Measurements from ENCODE around the gene SLC6A14.

SLC6A14 gene

GRCh38 chrX:116436358-116436816, at the start of gene SLC6A14:
Gene SLC6A14, plus strand, starts transcription at chrX:116436606. Its CDS starts 104 bp downstream, at chrX:116436710.
- no peak for DNase-seq

- no peak for DNase-seq
Observed at GRCh38 chrX:116395752-116396151, 40.7 kb upstream of the SLC6A14 start.

GRCh38 chrX:116399681-116400080, 36.7 kb upstream of the SLC6A14 start:
- no peak for DNase-seq

- DNase-seq, result no peak
Observed at GRCh38 chrX:116409219-116409618, 27.2 kb upstream of the SLC6A14 start.

GRCh38 chrX:116413273-116413672, 23.1 kb upstream of the SLC6A14 start:
- no peak for DNase-seq

GRCh38 chrX:116417214-116417613, 19.2 kb upstream of the SLC6A14 start:
- no peak for DNase-seq

GRCh38 chrX:116417968-116418367, 18.4 kb upstream of the SLC6A14 start:
- no peak for DNase-seq

GRCh38 chrX:116427978-116428377, 8.4 kb upstream of the SLC6A14 start:
- DNase-seq, result no peak

- DNase-seq, result no peak
Observed at GRCh38 chrX:116435597-116435996, 809 bp upstream of the SLC6A14 start.

- no peak for DNase-seq
Observed at GRCh38 chrX:116449156-116449555, 12.8 kb downstream of the SLC6A14 start.

GRCh38 chrX:116462822-116463221, 26.4 kb downstream of the SLC6A14 start, which contains the start of gene CT83:
Gene CT83, minus strand, starts transcription at chrX:116462976. Its CDS starts 120 bp downstream, at chrX:116462856.
- DNase-seq, result no peak

- no peak for DNase-seq
Observed at GRCh38 chrX:116480059-116480458, 43.7 kb downstream of the SLC6A14 start.

- DNase-seq, result no peak
Observed at GRCh38 chrX:116490104-116490503, 53.7 kb downstream of the SLC6A14 start.

- no peak for DNase-seq
Observed at GRCh38 chrX:116493271-116493670, 56.9 kb downstream of the SLC6A14 start.

- DNase-seq, result no peak
Observed at GRCh38 chrX:116499780-116500179, 63.4 kb downstream of the SLC6A14 start.
